Measurements from ENCODE around the gene ESRRA.

The ESRRA gene

DNA sequence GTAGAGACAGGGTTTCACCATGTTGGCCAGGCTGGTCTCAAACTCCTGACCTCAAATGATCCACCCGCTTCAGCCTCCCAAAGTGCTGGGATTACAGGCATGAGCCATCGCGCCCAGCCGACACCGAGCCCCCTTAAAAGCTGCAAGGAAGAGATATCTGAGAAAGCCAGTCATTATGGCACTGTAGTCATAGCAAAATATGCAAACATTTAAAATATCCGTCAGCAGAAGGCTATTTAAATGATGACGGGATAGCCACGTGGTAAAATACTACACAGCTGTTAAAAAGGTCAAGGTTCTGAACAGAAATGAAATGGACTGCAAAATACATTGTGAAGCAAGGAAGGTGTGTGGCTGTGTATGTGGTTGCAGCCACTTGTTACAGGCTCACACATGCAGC is 28.2 kb downstream of the ESRRA start:
- no peak for DNase-seq

DNA sequence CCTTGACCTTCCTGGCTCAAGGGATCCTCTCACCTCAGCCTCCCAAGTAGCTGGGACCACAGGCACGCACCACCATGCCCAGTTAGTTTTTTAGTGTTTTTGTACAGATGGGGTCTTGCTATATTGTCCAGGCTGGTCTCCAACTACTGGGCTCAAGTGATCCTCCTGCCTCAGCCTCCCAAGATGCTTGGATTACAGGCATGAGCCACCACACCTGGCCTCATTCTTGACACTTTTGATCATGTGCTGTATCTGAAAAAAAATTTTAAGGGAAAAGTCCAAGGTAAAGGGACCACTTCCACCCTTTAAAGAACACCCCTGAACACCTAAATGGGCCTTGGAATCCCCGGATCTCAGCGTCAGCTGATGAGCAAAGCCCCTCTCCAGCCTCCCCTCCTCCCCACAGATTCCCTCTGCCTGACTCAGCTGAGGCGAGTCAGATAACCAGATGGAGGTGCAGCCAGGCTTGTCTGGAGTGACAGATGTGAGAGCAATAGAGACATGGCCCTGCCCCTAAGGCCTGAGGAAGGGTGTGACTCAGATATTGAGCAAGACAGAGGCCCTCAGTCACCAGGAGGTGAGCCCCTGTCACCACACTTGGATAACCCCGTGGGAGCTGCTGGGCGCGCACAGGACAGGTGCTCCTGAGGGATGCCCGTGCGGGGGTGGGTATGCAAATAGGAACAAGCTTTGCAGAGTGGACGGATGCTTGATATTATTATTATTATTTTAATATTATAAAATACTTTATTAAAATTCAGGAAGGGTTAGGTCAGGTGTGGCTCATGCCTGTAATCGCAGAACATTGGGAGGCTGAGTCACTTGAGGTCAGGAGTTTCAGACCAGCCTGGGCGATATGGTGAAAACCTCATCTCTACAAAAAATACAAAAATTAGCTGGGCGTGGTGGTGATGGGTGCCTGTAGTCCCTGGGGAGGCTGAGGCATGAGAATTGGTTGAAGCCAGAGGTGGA is 29.7 kb downstream of the ESRRA start:
- DNase-seq = peak; percentile 87

DNA sequence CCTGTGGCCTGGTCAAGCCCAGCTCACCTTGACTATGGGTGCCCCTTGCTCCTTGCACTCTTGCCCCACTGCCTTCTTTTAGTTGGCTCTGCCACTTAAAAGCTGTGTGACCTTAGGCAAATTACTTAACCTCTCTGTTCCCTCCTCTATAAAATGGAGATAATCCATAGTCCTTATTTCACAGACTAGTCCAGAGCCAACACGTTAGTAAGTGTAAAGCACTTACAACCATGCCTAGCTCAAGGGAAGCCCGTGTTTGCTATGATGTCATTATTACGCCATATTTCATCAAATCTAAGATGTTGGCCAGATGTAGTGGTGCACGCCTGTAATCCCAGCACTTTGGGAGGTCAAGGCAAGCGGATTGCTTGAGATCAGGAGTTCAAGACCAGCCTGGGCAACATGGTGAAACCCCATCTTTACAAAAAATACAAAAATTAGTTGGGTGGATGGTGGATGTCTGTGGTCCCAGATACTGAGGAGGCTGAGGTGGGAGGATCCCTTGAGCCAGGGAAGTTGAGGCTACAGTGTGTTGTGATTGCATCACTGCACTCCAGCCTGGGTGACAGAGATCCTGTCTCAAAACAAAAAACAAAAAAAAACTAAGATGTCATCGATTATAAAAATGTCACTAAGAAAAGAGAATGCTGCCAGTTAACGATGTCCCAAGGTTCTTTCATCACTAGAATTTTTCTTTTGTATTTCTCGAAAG is 32.4 kb downstream of the ESRRA start:
- no peak for DNase-seq

DNA sequence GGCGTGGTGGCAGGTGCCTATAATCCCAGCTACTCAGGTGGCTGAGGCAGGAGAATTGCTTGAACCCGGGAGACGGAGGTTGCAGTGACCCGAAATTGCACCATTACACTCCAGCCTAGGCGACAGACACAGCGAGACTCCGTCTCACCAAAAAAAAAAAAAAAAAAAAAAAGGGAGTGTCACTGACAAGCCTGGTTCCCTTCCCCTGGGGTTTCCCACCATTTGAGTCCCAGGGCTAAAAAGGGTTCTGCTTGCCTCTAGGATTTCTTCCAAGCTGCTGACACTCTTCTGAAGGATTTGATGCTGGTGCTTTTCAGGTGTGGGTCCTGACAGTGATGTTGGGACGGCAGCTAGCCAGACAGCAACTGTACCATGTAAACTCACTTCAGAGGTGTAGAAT is 33.4 kb downstream of the ESRRA start:
- peak; percentile 21 for DNase-seq

DNA sequence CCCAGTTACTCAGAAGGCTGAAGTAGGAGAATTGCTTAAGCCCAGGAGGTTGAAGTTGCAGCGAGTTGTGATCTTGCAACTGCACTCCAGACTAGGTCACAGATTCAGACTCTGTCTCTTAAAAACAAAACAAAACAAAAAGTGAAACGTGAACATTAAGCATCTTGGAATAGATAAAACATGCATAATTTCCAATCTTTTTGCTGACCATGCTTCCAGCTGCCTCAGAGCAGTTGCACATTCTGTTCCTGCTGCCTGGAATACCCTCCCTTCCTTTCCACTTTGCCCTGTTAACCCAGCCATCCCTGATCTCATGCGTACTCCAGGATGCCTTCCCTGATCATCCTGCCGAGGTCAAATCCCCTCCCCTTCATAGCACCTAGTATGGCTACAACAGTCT is 34.0 kb downstream of the ESRRA start:
- DNase-seq = peak; percentile 64

DNA sequence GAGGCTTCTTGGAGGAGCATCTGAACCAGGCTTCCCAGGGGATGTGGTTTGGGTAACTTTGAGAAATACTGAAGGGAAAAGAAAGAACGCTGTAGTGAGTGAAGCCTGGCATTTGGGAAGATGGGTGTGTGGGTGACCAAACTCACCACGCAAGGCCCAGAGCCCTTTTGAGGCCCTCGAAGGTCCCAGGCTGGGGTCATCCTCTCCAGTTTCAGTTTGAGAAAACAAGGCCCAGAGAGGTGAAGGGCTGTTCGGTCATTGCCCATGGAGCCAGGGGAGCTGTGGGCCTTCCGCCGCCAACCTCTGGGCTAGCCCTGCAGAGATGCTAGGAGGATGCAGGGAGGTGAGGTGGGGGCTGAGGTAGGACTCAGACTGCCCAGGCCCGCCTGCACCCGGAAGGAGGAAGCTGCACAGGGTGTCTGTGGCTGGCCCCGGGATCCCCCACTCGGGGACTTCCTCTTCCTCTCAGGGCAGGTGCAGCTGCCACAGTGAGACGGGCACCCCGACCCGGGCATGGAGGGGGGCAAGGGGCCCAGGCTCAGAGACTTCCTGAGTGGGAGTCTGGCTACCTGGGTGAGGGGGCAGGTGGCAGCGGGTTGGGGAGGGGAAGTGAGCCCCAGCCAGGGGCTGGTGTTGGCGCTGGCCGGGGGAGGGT is 34.6 kb downstream of the ESRRA start, which contains the start of gene CCDC88B:
Gene CCDC88B (plus strand): TSS at position 451 of the 655 bp plus-strand sequence. CDS start 63 bp downstream, at position 514.
- peak; percentile 62 for DNase-seq

DNA sequence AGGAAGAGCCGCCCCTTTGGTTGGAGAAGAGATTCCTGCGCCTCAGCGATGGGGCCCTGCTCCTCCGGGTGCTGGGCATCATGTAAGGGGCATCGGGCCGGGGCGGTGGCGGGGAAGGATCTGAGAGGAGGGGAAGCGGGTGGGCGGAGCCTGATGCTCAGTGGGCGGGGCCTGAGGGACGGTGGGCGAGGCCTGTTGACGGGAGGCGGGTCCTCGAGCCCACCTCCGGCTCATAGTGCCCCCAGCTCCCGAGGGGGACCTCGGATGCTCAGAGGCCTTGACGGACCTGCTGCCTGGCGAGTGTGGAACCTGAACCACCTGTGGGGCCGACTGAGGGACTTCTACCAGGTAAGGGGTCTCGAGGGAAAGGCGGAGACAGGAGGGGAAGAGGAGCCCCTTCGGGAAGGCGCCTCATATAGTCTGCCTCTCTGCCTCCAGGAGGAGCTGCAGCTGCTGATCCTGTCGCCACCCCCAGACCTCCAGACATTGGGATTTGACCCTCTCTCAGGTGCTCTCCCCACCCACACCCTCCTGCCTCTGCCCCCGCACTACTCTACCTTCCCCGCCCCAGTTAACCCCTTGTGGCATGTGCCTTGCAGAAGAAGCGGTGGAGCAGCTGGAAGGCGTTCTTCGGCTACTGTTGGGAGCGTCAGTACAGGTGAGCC is 35.5 kb downstream of the ESRRA start:
- DNase-seq = no peak

DNA sequence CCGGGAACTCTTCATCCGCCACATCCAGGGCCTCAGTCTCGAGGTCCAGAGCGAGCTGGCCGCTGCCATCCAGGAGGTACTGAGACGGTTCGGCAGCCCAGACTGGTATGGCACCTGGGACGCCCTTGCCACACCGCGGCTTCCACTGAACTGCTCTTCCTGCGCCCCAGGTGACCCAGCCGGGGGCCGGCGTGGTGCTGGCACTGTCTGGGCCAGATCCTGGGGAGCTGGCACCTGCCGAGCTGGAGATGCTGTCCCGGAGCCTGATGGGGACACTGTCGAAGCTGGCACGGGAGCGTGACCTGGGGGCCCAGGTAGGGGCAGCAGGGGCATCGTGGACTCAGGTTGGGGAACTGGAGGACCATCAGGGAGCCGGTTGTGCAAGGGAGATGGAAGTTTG is 36.1 kb downstream of the ESRRA start:
- no peak for DNase-seq

DNA sequence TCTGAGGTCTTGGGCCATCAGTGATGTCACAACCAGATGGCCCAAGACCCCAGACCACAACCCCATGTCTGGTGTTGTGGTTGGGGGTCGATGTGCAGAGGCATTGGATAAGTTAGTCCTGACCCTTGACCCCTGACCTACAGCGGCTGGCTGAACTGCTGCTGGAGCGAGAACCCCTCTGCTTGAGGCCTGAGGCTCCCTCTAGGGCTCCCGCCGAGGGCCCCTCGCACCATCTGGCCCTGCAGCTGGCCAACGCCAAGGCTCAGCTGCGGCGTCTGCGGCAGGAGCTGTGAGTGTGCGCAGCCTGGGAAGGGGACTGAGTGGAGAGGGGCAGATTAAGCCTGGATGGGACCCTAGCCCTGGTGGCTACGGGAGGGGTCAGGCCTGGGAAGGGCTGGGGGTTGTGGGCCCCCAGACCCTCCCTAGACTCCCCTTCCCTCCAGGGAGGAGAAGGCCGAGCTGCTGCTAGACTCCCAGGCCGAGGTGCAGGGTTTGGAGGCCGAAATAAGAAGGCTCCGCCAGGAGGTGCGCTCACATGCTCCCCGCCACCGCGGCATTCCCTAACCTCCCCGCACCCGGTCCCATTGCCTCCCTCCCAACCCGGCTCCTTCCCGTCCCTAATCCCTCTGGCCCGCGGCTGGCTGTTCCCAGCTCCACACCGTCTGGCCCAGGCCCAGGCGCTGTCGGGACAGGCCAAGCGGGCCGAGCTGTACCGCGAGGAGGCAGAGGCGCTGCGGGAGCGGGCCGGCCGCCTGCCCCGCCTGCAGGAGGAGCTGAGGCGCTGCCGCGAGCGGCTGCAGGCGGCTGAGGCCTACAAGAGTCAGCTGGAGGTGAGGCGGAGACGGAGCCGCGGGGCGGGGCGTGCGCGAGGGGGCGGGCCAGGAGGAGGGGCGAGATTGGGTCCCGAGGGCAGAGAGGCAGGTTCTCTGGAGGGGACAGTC is 36.8 kb downstream of the ESRRA start:
- DNase-seq = peak; percentile 89

DNA sequence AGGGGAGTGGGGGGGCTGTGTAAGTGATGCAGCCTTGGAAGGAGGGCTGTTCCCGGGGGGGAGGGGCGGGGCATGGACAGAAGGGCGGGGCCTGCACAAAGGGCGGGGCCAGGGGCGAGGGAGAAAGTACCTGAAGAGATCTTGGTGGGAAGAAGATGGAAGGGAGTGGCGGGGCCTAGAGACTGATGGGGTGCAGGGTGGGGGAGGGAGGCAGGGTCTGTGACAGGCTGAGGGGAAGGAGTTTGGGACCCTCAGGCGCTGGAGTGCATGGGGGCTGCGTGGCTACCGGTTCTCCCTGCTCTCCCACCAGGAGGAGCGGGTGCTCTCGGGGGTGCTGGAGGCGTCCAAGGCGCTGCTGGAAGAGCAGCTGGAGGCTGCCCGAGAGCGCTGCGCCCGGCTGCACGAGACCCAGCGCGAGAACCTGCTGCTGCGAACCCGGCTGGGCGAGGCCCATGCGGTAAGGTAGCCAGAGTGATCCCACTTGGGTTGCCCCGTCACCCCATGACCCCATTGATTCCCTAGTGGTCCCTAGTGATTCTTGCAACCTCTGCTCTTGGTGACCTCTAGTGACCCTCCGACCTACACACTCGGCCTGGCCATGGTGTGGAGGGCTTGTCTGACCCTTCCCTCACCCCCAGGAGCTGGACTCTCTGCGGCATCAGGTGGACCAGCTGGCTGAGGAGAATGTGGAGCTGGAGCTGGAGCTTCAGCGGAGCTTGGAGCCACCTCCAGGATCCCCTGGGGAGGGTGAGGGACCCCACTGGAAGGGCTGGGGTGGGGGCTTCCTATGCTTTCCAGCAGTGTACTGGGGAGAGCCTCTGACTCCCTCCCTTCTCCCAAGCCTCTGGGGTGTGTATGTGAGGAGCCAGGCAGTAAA is 37.8 kb downstream of the ESRRA start:
- DNase-seq = peak; percentile 13

DNA sequence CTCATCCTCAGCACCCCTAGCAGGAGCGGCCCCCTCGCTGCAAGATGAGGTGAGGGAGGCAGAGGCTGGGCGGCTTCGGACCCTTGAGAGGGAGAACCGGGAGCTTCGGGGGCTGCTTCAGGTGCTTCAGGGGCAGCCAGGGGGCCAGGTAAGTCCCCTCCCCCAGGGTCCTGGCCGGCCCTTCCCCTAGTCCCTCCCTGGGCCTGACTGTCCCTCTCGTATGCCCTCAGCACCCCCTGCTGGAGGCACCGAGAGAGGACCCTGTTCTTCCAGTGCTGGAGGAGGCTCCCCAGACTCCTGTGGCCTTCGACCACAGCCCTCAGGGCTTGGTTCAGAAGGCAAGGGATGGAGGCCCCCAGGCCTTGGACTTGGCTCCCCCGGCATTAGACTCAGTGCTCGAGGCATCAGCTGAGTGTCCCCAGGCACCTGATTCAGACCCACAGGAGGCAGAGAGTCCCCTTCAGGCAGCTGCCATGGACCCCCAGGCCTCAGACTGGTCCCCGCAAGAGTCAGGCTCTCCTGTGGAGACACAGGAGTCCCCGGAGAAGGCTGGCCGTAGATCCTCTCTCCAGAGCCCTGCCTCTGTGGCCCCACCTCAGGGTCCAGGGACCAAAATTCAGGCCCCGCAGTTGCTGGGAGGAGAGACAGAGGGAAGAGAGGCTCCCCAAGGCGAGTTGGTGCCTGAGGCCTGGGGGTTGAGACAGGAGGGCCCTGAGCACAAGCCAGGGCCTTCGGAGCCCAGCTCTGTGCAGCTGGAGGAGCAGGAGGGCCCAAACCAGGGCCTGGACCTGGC is 38.6 kb downstream of the ESRRA start:
- DNase-seq = peak; percentile 24

DNA sequence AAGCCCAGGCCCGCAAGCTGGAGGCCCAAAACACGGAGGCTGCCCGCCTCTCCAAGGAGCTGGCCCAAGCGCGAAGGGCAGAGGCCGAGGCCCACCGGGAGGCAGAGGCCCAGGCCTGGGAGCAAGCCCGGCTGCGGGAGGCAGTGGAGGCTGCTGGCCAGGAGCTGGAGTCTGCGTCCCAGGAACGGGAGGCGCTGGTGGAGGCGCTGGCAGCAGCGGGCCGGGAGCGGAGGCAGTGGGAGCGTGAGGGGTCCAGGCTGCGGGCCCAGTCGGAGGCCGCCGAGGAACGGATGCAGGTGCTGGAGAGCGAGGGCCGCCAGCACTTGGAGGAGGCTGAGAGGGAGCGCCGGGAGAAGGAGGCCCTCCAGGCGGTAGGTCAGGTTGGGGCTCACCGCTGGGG is 39.5 kb downstream of the ESRRA start:
- DNase-seq = no peak

DNA sequence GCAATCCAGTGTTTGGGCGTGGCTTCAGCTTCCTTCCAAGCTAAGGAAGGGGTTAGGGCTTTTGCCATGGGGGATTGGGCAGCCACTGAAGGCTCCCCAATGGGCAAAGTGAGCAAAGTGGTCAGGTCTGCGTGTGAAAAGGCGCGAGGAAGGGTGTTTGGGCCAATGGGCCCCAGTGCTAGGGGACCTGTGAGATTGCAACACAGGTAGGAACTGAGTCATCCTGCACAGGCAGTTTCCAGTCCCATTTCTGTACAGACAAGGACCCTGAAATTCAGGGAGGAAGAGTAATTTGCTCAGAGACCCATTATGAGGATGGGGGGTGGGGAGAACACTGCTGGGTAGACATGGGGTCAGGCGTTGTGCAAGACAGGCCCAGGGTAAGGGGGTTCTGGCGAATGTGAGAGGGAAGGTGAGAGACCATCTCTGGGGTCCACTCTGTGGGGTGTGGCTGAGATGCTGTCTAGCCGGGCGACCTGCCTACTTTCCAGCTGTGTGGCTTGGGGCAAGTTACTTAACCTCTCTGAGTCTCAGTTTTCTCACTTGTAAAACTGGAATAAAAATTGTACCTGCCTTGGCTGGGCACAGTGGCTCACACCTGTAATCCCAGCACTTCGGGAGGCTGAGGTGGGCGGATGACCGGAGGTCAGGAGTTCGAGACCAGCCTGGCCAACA is 42.0 kb downstream of the ESRRA start:
- no peak for DNase-seq

DNA sequence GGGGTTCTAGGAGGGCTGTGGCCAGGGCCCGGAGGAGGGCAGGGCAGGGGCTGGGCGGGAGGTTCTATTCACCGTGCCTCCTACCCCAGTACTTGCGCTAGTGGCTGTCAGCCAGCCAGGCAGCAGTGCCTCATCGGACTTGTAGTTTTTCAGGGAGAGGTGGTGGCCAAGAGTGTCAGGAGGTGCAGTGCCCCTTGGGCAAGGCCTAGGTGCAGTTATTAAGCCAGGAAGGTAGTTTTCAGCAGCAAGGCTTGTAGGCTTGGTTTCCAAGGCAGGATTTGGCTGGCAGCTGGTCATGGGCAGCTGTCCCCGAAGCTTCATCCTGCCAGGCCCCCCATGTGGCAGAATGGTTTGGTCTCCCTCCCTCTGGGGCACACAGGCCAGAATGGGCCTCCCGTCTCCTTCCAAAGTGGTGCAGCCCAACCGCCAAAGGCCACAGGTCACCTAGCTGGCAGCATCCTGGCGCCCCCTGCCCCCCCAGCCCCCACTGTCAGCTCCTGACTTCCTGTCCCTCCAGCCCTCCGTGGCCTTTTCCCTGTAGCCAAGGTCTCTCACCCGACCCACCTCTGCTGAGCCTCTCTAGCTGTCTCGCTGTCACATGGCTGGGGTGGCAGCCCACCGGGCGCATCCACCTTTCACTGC is 43.2 kb downstream of the ESRRA start:
- DNase-seq = no peak

DNA sequence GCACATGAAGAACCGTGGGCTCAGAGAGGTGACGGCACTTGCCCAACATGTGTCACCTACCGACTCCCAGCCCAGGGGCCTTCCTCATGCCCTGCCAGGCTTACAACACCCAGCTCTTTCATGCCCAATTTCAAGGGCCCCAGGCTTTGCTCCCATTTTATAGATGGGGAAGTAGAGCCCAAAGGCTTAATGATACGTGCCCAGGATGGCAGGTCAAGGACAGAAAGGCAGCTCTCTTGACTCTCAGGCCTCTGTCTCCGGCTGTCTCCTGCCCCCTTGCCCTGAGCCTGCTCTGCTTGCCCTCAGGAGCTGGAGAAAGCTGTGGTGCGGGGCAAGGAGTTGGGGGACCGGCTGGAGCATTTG is 43.7 kb downstream of the ESRRA start:
- DNase-seq = no peak

DNA sequence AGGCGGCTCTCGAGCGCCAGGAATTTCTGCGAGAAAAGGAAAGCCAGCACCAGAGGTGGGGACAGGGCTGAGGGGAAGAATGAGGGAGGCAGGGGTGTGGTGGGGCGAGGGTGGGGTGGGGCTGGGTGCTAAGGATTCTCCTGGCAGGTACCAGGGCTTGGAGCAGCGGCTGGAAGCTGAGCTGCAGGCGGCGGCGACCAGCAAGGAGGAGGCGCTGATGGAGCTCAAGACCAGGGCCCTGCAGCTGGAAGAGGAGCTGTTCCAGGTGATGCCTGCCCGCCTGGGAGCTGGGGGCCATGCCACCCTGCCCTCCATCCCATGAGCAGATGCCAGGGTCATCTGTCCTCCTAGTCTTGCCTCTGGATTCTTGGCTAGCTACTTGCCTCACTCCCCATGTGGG is 44.1 kb downstream of the ESRRA start:
- DNase-seq = no peak

DNA sequence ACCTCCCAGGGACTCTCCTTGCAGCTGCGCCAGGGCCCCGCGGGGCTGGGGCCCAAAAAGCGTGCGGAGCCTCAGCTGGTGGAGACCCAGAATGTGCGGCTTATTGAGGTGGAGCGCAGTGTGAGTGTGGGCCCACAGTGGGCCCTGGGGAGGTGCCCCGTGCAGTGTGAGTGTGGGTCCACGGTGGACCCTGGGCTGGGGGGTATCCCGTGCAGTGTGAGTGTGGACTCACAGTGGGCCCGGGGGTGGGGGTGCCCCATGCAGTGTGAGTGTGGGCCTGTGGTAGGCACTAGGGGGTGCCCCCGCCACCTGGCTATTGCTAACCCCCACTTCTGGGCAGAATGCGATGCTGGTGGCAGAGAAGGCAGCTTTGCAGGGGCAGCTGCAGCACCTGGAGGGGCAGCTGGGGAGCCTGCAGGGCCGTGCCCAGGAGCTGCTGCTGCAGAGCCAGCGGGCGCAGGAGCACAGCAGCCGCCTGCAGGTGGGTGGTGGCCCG is 45.9 kb downstream of the ESRRA start:
- DNase-seq = no peak

All from inflammatory macrophage treated with lipopolysaccharide for 4 hours (primary cell).